A673 (cell line): ENCODE results near the gene KLHL11.

Experiments used
- CTCF ChIP-seq: fragments of 300-800, 200-600 bp; sonication (generic); conservative IDR thresholded peaks from 2 replicates; pipeline ENCODE4 v1.5.1; 2017; ENCODE audit warnings: low read depth, mild to moderate bottlenecking, antibody characterized with exemption, low read length, moderate library complexity, mixed read lengths
- EZH2 ChIP-seq: fragments of 200-600 bp; sonication (generic); IDR thresholded peaks from 2 replicates; pipeline ENCODE4 v1.6.1; 2017; ENCODE audit warnings: borderline replicate concordance, low read depth, mild to moderate bottlenecking, mixed read lengths, antibody characterized with exemption, low read length; ENCODE audit not compliant: poor library complexity, severe bottlenecking

- TF ChIP-seq CTCF, result no peak
- no peak for TF ChIP-seq EZH2
Measured at GRCh38 chr17:41906465-41907184, 41.4 kb upstream of the KLHL11 start.
